H9 (cell line): Measurements from ENCODE around the gene NRG2. TPM values are rescaled to one million over a fixed set of nuclear protein-coding genes. Genes with fewer than 3 reads are reported as not detected.

Source experiments
- DNase-seq: peaks from one replicate; pipeline ENCODE4 v3.0.0-alpha.2; 2017
- H2AFZ ChIP-seq: one replicate; pipeline ENCODE4 v1.6.1; 2013; ENCODE audit warnings: mild to moderate bottlenecking, low read length, control low read depth, moderate library complexity
- H2AK5ac ChIP-seq: 2 replicates; pipeline ENCODE4 v1.6.1; 2013; ENCODE audit warnings: low read length, control low read depth, mixed read lengths; ENCODE audit not compliant: insufficient read length
- H2BK120ac ChIP-seq: one replicate; pipeline ENCODE4 v1.6.1; 2013; ENCODE audit warnings: low read depth, mild to moderate bottlenecking, low read length, control low read depth, inconsistent platforms; ENCODE audit not compliant: poor library complexity, severe bottlenecking
- H2BK12ac ChIP-seq: 2 replicates; pipeline ENCODE4 v1.6.1; 2013; ENCODE audit warnings: low read length, control low read depth, mixed read lengths, low read depth; ENCODE audit not compliant: insufficient read length
- H2BK15ac ChIP-seq: 2 replicates; pipeline ENCODE4 v1.6.1; 2013; ENCODE audit warnings: low read depth, low read length, control low read depth
- H2BK20ac ChIP-seq: one replicate; pipeline ENCODE4 v1.6.1; 2013; ENCODE audit warnings: low read depth, mild to moderate bottlenecking, low read length, control low read depth, inconsistent platforms; ENCODE audit not compliant: poor library complexity, severe bottlenecking
- H2BK5ac ChIP-seq: 2 replicates; pipeline ENCODE4 v1.6.1; 2013; ENCODE audit warnings: low read length, control low read depth, mixed read lengths; ENCODE audit not compliant: insufficient read length
- H3K14ac ChIP-seq: 2 replicates; pipeline ENCODE4 v1.6.1; 2013; ENCODE audit warnings: low read length, control low read depth; ENCODE audit not compliant: insufficient read depth
- H3K18ac ChIP-seq: 2 replicates; pipeline ENCODE4 v1.6.1; 2013; ENCODE audit warnings: low read depth, mild to moderate bottlenecking, mixed read lengths, low read length, control low read depth; ENCODE audit not compliant: insufficient read length
- H3K23ac ChIP-seq: 2 replicates; pipeline ENCODE4 v1.6.1; 2013; ENCODE audit warnings: low read length, control low read depth, mixed read lengths, low read depth; ENCODE audit not compliant: insufficient read length
- H3K23me2 ChIP-seq: 2 replicates; pipeline ENCODE4 v1.6.1; 2013; ENCODE audit warnings: low read depth, mild to moderate bottlenecking, mixed read lengths, low read length, control low read depth; ENCODE audit not compliant: insufficient read length, poor library complexity, severe bottlenecking
- H3K27ac ChIP-seq: 2 replicates; pipeline ENCODE4 v1.5.1; 2013; ENCODE audit warnings: low read length, control low read depth, mixed read lengths, low read depth; ENCODE audit not compliant: insufficient read length
- H3K27me3 ChIP-seq: 2 replicates; pipeline ENCODE4 v1.6.1; 2013; ENCODE audit warnings: low read length, control low read depth, inconsistent platforms; ENCODE audit not compliant: insufficient read depth
- H3K4ac ChIP-seq: 2 replicates; pipeline ENCODE4 v1.6.1; 2013; ENCODE audit warnings: low read depth, mild to moderate bottlenecking, control low read depth, inconsistent platforms, low read length, moderate library complexity
- H3K4me1 ChIP-seq: 2 replicates; pipeline ENCODE4 v1.6.1; 2013; ENCODE audit warnings: low read length, control low read depth, inconsistent platforms; ENCODE audit not compliant: insufficient read depth
- H3K4me2 ChIP-seq: 2 replicates; pipeline ENCODE4 v1.6.1; 2013; ENCODE audit warnings: low read length, control low read depth, mixed read lengths; ENCODE audit not compliant: insufficient read length, insufficient read depth
- H3K56ac ChIP-seq: 2 replicates; pipeline ENCODE4 v1.6.1; 2013; ENCODE audit warnings: low read depth, mild to moderate bottlenecking, mixed read lengths, low read length, control low read depth; ENCODE audit not compliant: insufficient read length
- H3K79me1 ChIP-seq: 2 replicates; pipeline ENCODE4 v1.6.1; 2013; ENCODE audit warnings: low read depth, mild to moderate bottlenecking, moderate library complexity, low read length, control low read depth, inconsistent platforms; ENCODE audit not compliant: insufficient read depth, poor library complexity, severe bottlenecking
- H3K79me2 ChIP-seq: 2 replicates; pipeline ENCODE4 v1.6.1; 2013; ENCODE audit warnings: low read length, control low read depth, inconsistent platforms; ENCODE audit not compliant: insufficient read depth
- H3K9ac ChIP-seq: 2 replicates; pipeline ENCODE4 v1.6.1; 2013; ENCODE audit warnings: low read length, control low read depth, mixed read lengths; ENCODE audit not compliant: insufficient read length; ENCODE audit errors: extremely low read depth
- H3K9me3 ChIP-seq: one replicate; pipeline ENCODE4 v1.6.1; 2013; ENCODE audit warnings: low read depth, low read length, inconsistent platforms; ENCODE audit not compliant: control insufficient read depth
- H3T11ph ChIP-seq: one replicate; pipeline ENCODE4 v1.6.1; 2013; ENCODE audit warnings: mild to moderate bottlenecking, low read length, control low read depth, inconsistent platforms
- H4K20me1 ChIP-seq: one replicate; pipeline ENCODE4 v1.6.1; 2013; ENCODE audit not compliant: control insufficient read depth, insufficient read length, insufficient read depth
- H4K5ac ChIP-seq: 2 replicates; pipeline ENCODE4 v1.6.1; 2013; ENCODE audit warnings: low read depth, mild to moderate bottlenecking, mixed read lengths, low read length, control low read depth; ENCODE audit not compliant: insufficient read length
- H4K8ac ChIP-seq: replicated peaks from 2 replicates; pipeline ENCODE4 v1.6.1; 2013; ENCODE audit warnings: low read length, control low read depth, mixed read lengths, low read depth; ENCODE audit not compliant: insufficient read length
- H4K91ac ChIP-seq: 2 replicates; pipeline ENCODE4 v1.6.1; 2013; ENCODE audit warnings: low read depth, mild to moderate bottlenecking, moderate library complexity, mixed read lengths, low read length, control low read depth; ENCODE audit not compliant: insufficient read length
- H3K27ac Mint-ChIP-seq, 3 experiments: 2 replicates in 2 of 3; 3 replicates in 1 of 3; pipeline ENCODE4 v1.8.0; 2020 to 2021; ENCODE audit warnings: mixed read lengths in 3 of 3, mild to moderate bottlenecking in 1 of 3, moderate library complexity in 1 of 3
- H3K27me3 Mint-ChIP-seq: 2 replicates; pipeline ENCODE4 v1.8.0; 2021; ENCODE audit warnings: low read depth, mild to moderate bottlenecking, moderate library complexity, mixed read lengths
- H3K36me3 Mint-ChIP-seq, 3 experiments: 2 replicates in 2 of 3; 3 replicates in 1 of 3; pipeline ENCODE4 v1.8.0; 2020 to 2021; ENCODE audit warnings: low read depth in 3 of 3, mixed read lengths in 3 of 3; ENCODE audit not compliant: insufficient read depth in 1 of 3
- H3K4me1 Mint-ChIP-seq, 2 experiments: 2 replicates each; pipeline ENCODE4 v1.8.0; 2020; ENCODE audit warnings: mixed read lengths in 2 of 2
- H3K4me3 Mint-ChIP-seq, 2 experiments: 2 replicates in 1 of 2; 3 replicates in 1 of 2; pipeline ENCODE4 v1.8.0; 2020 to 2021; ENCODE audit warnings: mild to moderate bottlenecking in 2 of 2, mixed read lengths in 2 of 2, moderate library complexity in 1 of 2
- H3K9me3 Mint-ChIP-seq, 2 experiments: 2 replicates in 1 of 2; 3 replicates in 1 of 2; pipeline ENCODE4 v1.8.0; 2020; ENCODE audit warnings: mild to moderate bottlenecking in 2 of 2, mixed read lengths in 2 of 2, moderate library complexity in 1 of 2
- CTCF ChIP-seq: fragments of 200-600 bp; sonication (generic); conservative IDR thresholded peaks from 3 replicates; pipeline ENCODE4 v1.8.0; 2021; ENCODE audit warnings: antibody characterized with exemption, mild to moderate bottlenecking
- WGBS: extraction: QIAGEN DNeasy Blood & Tissue Kit; methylation state at CpG from one replicate; pipeline ENCODE4 v1.1.7; 2013; ENCODE audit warnings: missing lambda C conversion rate, low lambda C conversion rate, mixed read lengths; ENCODE audit not compliant: insufficient read length; ENCODE audit errors: extremely low coverage; 5-methylcytosine and 5-hydroxymethylcytosine counted together
- total RNA-seq: library from RNA; stranded (reverse); gene quantifications from 2 replicates; pipeline ENCODE4 v1.2.1, GENCODE V29; 2021

Gene NRG2
- total RNA-seq, 1 experiment from 2014 or later: not detected

GRCh38 chr5:139974661-139975060 is 68.4 kb downstream of the NRG2 start:
- H3K9ac ChIP-seq: no peak overlapping the region
- H2AFZ ChIP-seq: no peak overlapping the region
- no CpG with 5 or more reads among the region's 6 CpGs for WGBS
- H2BK12ac ChIP-seq: no peak overlapping the region
- no peaks in the 10 kb centered on the region for H3K79me1 ChIP-seq
- H3K27ac ChIP-seq: no peak overlapping the region
- H3K27me3 Mint-ChIP-seq: peaks cover 45% of the 10 kb centered on the region
- no peak overlapping the region for H3K14ac ChIP-seq
- no peaks in the 10 kb centered on the region for H3K9me3 Mint-ChIP-seq
- H3K4me1 ChIP-seq: no peaks in the 10 kb centered on the region
- no peak overlapping the region for H4K91ac ChIP-seq
- H3K18ac ChIP-seq: no peak overlapping the region
- H3K4me3 Mint-ChIP-seq: no peak overlapping the region
- H3K27me3 ChIP-seq: no peaks in the 10 kb centered on the region
- no peaks in the 10 kb centered on the region for H4K20me1 ChIP-seq
- no peaks in the 10 kb centered on the region for H3K79me2 ChIP-seq
- DNase-seq: peak; percentile 49
- H3K23ac ChIP-seq: no peak overlapping the region
- no peak overlapping the region; a peak in 1 of 7 replicates for H3K27ac Mint-ChIP-seq
- H4K5ac ChIP-seq: no peak overlapping the region
- H4K8ac ChIP-seq: no peak overlapping the region
- no peak overlapping the region for H2BK15ac ChIP-seq
- TF ChIP-seq CTCF: peak; percentile 24; the same call in 1 of the 3 replicates
- H3K4me1 Mint-ChIP-seq: no peaks in the 10 kb centered on the region
- H3K56ac ChIP-seq: no peak overlapping the region
- no peak overlapping the region for H2BK5ac ChIP-seq
- no peak overlapping the region for H2BK120ac ChIP-seq
- no peak overlapping the region for H3T11ph ChIP-seq
- no peak overlapping the region for H3K4ac ChIP-seq
- no peak overlapping the region for H2BK20ac ChIP-seq
- no peaks in the 10 kb centered on the region for H3K9me3 ChIP-seq
- H3K4me2 ChIP-seq: no peak overlapping the region
- H3K36me3 Mint-ChIP-seq: no peaks in the 10 kb centered on the region
- no peaks in the 10 kb centered on the region for H3K23me2 ChIP-seq
- H2AK5ac ChIP-seq: no peak overlapping the region
